Measurements from ENCODE around the gene SLC8A1.

DNA sequence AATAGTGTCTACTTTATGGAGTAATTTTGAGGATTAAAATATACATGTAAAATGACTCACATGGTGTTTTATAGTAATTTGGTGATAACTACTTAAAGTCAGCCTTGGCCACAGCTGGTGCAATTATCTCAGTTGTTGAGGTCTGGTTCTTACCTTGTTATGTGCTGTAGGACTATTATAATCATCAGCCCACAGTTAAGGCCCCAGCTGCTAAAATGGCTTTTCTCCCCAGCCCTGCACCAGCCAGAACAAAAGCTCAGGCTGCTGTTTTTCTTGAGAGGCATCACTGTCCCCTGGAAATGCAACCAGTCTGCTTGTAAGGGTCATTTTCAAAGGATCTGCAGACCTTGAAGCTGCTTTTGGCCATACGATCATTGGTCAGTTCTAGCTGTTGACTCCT is 389.5 kb downstream of the SLC8A1 start:
- TF ChIP-seq POLR2A (IDR thresholded peaks at IDR 0.05) = no peak
- TF ChIP-seq, protein P1, sequence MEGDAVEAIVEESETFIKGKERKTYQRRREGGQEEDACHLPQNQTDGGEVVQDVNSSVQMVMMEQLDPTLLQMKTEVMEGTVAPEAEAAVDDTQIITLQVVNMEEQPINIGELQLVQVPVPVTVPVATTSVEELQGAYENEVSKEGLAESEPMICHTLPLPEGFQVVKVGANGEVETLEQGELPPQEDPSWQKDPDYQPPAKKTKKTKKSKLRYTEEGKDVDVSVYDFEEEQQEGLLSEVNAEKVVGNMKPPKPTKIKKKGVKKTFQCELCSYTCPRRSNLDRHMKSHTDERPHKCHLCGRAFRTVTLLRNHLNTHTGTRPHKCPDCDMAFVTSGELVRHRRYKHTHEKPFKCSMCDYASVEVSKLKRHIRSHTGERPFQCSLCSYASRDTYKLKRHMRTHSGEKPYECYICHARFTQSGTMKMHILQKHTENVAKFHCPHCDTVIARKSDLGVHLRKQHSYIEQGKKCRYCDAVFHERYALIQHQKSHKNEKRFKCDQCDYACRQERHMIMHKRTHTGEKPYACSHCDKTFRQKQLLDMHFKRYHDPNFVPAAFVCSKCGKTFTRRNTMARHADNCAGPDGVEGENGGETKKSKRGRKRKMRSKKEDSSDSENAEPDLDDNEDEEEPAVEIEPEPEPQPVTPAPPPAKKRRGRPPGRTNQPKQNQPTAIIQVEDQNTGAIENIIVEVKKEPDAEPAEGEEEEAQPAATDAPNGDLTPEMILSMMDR (IDR thresholded peaks at IDR 0.05) = no peak

Measured in Peyer's patch (tissue), 4 donors.